Tongue (tissue), 2 donors: ENCODE measurements around the gene RPL13A. TPM values are rescaled to one million over a fixed set of nuclear protein-coding genes. Genes with fewer than 3 reads are reported as not detected.
"Not testable (repeated sequence)": the region's sequence is repeated elsewhere in the genome, so short reads cannot be mapped to it uniquely, and the experiment has no call there.

Source experiments
- DNase-seq: peaks from one replicate; pipeline ENCODE4 v3.0.0-alpha.2; 2015
- total RNA-seq: library from RNA; depleted of rRNA; stranded (reverse); fragments of >200 nt; gene quantifications from one replicate; pipeline ENCODE4 v1.2.3, GENCODE V29; 2014

Gene RPL13A
- total RNA-seq = 1,944 TPM

DNA sequence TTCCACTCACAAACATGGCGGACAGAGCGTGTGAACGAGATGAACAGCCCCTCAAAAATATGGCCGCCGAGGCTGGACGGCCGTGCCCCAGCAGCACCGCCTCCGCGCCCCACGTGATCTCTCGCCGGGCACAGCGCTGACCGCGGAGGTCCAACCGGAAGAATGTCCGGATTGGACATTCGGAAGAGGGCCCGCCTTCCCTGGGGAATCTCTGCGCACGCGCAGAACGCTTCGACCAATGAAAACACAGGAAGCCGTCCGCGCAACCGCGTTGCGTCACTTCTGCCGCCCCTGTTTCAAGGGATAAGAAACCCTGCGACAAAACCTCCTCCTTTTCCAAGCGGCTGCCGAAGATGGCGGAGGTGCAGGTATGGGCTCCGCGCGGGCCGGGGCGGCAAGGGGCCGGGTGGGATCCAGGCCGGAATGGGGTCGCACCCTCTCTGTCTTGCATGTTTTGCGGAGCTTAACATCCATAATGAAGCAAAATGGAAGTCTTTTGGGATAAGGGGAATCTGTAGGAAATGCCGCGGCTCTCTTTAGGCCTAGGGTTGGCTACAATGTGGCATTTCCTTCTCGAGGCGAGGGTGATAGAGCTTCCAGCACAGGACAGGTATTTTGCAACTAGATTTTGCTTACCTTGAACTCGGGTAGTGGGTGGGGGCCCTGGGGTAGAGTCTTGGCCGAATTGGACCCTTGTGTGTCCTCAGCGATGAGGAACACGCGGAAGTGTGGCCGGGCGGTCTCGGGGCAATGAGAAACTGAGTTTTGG is at the start of gene RPL13A:
TSS of gene RPL13A (plus strand) at position 332 of the 769 bp plus-strand sequence. CDS start at position 354, 22 bp downstream.
- DNase-seq = peak; percentile 100

DNA sequence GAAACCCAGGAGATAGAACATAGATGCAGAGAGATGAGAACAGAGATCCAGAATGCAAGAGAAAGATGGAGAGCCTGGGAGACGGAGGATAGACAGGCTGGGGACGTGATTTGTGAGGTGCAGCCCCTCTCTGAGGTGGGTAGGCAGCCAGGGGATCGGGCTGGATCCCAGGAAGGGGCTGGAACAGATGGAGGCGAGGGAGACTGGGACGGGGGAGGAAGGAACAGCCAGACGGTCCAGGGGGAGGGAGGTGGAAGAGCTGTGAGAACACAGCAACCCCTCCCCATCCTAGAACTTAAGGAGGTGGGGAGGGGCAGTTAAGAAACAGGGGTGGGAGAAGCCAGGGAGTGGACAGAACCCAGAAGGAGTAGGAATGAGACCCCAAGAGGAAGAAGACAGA is 49.1 kb upstream of the RPL13A start:
- DNase-seq = no peak

DNA sequence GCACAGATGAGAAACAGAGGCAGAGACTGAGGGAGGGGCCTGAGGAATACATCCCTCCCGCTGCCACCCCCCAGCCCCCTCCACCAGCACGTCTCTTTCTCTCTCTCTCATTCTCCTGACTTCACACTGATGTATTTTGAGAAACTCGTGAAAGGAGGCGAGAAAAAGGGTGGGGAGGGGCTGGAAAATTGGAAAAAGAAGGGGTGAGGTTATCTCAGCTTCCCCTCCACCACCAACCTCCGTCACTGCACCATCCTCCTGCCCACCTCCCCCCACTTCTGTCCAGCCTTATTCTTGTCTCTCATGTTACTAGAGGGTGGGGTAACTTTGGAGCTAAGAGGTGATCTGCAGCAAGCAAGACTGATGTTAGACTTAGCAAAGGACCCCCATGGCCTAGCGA is 47.6 kb upstream of the RPL13A start:
- DNase-seq = no peak

DNA sequence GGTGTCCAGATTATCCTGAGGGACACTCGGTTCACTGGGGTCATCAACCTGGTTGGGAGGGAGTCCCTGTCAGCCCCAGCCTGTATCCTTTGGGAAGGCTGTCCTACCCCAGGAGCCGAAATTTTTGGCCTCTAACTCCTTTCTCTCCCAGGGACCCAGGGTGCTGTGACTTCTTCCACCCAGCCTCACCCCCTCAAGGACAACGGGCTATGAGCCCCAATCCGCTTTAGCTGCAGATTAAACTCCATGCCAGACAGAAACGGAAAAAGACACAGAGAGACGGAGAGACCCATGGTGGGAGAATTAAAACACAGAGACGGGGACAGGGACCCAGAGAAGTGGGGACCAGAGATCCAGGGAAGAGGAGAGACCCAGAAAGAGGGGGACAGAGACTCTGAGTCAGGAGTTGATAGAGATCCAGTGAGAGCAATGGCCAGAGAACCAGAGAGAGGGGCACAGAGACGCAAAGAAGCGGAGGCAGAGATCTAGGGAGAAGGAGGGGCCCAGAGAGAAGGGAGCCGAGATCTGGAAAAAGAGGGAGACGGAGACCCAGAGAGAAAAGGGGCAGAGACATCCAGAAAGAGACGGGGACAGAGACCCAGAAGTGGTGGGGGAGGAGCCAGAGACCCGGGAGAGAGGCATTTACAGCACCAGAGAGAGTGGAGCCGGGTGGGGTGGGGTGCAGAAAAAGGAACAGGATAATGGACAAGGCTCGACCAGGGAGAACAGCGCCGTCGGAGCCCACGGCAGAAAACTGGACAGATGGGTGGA is 46.8 kb upstream of the RPL13A start:
- no peak for DNase-seq

DNA sequence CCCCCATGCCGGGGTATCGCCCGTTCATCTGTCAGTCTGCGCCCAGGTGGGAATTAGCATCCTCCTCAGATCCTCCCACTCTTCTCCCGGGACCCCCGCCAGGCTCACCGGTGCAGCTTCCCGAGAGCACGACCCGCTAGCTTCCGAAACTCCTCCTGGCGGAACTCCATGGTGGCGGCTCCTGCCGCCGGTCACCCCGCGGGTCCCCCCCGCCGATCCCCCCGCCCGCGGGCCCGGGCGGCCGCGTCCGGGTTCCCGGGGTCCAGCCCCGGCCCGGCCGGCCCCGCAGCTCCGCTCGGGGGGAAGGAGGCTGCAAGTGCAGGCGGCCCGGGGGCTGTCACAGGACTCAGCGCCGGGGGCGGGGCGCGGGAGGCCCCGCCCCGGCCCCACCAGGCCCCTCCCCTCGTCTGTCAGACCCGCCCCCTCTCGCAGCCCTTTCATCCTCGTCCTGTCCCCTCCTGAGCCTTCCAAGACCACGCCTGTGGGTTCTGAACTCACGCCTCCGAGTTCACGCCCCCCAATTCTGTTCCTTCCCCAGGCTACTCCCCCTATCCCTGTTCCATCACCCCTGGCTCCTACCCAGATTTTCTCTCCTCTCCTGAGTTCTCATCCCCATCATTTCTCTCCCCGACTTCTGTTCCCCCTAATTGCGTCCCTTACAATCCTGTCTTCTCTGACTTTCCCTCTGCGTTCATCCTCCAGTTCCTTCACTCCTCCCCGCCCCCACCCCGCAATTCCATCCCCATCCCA is 46.0 kb upstream of the RPL13A start, which contains the start of gene SLC17A7:
TSS of gene SLC17A7 (minus strand) at position 318 of the 750 bp plus-strand sequence. CDS start at position 170, 148 bp downstream.
- DNase-seq = peak; percentile 24

DNA sequence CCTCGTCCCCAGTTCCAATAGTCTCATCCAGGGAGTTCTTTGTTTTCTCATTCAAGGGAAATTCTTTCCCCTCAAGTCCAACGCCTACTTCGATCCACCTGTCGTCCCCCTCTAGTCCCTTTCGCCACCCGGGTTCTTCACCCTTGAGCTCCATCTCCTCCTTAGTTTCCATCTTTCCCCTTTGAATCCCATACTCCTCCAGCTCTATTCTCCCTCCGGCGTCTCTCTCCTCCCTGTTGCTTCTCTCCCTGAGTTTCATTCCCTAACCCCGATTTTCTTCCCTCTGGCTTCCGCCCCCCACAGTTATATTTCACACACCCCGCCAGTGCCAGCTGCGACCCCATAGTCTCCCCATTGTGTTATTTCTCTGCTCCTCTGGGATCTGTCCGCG is 45.5 kb upstream of the RPL13A start:
- no peak for DNase-seq

DNA sequence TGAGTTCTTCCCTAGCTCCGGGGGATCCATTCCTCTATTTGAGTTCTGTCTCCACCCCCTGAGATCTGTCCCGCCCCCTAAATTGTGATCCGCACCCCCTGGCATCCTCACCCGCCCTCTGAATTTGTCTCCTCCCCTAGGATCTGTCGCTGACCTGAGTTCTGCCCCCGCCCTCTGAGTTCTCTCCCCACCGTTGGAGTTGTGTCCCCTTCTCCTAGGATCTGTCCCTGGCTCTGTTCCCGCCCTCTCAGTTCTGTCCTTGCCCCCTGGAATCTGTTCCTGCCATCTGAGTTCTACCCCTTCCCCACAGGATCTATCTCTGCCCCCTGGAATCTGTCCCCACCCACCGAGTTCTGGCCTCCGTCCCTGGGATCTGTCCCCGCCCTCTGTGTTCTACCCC is 45.1 kb upstream of the RPL13A start:
- DNase-seq = peak; percentile 17

DNA sequence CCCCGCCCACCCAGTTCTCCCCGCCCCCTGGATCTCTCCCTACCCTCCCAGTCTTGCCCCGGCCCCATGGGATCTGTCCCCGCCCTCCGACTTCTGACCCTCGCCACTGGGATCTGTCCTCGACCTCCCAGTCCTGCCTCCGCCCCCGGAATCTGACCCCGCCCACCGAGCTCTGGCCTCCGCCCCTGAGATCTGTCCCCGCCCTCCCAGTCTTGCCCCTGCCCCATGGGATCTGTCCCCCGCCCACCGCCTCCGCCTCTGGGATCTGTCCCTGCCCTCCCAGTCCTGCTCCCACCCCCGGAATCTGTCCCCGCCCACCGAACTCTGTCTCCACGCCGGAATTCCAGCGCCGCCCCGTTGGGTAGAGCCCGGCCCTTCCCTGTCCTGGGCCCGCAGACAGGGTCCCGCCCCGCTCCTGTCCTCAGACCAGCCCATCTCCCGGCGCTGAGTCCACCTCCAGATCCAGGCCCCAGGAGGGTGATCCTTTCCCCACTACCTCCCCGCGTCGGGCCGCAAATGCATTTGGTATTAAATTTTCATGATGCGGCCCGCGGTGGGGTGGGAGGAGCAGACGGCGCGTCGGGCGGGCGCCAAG is 44.5 kb upstream of the RPL13A start:
- peak; percentile 89 for DNase-seq

DNA sequence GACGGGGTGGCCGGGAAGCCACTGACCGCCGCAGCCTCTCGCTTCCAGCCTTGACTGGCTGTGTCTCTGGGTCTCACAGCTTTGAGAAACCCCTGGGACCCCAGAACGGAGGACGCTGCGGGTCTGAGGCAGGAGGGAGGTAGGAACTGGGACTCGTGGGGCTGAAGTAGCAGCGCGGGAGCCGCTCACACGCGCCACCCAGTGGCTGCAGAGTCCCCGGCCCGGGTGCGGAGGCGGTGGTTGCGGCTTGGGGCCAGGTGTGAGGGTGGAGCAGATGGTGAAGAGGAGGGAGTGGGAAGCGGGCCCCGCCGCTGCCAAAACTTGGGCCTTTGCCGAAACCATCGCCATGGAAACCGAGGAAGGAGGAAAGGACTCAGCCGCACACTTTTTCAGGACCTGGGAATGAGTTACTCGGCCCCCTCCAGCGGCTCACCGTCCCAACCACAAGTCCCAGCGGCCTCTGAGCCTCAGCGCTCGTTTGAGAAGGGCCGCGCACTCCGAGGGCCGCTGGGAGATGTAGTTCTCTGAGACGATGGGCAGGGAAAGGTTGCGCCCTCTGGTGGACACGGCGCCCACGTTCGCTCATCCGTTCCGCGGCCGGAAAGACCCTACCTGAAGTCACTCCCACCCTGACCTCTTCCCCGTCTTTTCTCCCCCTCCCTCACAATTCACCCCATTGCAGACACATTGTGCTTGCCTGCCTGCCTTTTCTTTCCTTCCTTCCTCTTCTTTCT is 43.9 kb upstream of the RPL13A start:
- DNase-seq = peak; percentile 98

DNA sequence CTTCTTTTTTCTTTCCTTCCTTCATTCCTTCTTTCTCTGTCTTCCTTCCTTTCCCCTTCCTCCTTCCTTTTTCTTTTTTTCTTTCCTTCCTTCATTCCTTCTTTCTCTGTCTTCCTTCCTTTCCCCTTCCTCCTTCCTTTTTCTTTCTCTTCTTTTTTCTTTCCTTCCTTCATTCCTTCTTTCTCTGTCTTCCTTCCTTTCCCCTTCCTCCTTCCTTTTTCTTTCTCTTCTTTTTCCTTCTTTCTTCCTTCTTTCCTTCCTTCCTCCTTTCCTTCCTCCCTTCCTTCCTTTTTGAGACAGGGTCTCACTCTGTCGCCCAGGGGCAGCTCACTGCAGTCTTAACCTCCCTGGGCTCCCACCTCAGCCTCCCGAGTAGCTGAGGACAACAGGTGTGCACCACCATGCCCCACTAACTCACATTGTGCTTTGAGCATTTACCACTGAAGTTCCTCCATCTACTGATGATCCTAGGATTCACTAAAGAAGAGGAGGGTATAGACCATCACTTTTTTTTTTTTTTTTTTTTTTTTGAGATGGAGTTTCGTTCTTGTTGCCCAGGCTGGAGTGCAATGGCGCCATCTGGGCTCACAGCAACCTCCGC is 43.2 kb upstream of the RPL13A start:
- DNase-seq = not testable (repeated sequence)

DNA sequence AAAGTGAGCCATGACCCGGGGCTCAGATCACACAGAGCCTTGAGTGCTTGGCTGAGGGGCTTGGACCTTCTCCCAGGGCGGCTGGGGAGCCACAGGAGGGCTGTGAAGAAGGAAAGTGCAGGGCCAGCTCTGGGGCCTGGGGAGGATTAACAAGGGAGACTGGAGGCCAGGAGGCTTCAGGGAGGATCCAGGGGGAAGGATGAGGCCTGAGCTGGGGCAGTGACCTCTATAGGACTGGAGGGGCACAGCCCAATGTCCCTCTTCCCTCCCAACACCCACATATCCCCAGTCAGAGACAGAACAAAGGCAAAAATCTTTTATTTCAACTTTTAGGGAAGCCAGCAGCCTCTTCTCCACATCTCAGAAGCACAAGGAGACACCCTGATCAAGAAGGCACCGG is 41.4 kb upstream of the RPL13A start:
- DNase-seq = no peak

DNA sequence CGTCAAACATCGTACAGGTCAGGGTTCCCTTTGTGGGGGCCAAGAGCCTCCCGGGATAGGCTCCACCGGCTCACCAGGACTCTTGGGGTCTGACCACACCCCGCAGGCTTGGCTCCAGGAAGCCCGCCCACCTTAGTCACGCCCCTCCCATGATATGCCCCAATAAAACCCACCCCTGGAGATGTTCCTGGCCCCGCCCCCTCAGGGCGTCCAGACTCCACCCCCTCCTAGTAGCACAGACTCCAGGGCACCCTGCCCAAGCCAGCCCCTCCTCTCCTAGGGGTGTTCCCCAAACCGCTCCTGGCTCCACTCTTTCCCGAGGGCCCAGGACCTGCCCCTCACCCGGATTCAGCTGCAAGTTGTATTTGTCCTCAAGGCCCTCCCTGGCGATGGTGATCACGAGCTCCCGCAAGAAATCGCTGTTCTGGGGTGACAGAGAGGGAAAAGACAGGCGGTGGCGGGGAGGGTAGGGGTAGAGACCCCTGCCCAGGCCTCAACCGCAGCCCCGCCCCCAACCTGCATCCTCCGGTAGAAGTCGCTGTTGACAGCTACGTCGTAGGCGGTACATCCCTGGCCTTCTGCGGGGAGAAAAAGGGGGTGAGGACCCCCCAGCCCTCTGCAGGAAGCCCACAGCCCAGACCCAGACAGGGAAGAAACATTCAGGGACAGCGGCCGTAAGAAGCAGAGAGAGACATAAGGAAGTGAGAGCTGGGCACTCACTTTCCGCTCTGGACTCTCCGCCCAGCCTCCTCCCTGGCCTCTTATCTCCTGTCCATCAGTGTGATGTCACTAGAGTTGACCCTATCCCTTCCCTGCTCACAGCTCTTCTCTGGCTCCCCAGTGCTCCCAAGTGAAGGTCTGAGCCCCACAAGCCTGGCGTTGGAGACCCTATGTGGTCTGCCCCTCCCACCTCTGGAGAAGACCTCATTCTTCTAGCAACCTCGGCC is 39.6 kb upstream of the RPL13A start:
- peak; percentile 42 for DNase-seq

DNA sequence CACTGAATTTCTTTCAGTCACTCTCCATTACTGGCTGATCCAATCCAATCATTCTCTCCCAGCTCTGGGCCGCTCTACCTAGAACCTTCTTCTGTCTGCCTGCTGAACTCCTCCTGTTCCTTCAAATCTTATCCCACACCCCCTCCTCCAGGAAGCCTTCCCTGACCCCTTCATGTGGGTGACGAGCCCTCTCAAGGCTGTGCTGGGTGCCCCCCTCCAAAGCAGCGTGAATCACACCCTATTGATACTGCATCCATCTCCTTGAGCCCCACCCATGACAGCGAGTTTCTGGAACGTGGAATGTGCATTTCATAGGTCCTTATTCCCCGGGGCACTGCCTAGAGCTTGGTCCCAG is 39.0 kb upstream of the RPL13A start:
- no peak for DNase-seq

DNA sequence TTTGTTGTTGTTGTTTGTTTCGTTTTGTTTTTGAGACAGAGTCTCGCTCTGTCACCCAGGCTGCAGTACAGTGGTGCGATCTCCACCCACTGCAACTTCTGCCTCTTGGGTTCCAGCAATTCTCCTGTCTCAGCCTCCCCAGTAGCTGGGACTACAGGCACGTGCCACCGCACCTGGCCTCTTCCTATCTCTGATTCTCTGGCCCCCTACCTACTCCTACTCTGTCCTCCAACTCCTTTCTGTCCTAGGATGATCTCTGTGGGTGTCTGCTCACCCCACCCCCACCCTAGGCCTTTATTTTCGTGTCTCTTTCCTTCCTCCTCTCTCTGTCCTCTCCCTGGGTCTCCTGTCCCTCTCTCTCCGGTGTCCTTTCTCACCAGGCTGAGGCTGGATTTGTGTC is 37.0 kb upstream of the RPL13A start:
- no peak for DNase-seq

DNA sequence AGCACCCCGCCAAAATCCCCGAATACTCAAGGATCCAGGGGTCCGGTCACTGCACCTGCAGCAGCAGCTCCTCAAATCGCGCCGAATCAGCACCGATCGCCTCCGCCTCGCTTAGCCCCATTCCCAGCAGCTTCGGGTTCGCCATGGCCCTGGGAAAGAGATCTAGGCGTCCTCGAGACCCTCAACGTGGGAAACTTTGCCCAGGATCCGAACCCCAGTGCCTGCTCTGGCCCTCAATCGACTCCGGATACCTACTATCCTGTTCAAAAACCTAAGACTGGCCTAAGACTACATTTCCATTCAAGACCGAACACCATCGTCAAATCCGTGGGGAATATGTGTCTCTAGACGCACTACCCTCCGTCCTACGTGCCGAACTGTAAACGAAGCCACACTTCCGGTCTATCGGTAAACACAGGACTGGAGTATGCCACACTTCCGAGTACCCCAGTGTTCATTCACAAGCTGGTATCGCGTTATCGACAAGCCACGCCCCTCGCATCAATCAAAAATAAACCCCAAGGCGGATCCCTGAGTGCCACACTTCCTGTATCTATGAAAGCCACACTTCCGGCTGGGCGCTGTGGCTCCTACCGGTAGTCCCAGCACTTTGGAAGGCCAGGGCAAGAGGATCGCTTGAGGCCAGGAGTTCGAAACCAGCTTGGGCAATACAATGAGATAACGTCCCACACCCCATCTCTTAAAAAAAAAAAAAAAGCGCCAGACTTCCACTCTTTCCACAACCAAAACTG is 35.8 kb upstream of the RPL13A start, which contains the start of gene PIH1D1:
TSS of gene PIH1D1 (minus strand) at position 385 of the 752 bp plus-strand sequence. CDS start at position 145, 240 bp downstream.
- DNase-seq = peak; percentile 99

DNA sequence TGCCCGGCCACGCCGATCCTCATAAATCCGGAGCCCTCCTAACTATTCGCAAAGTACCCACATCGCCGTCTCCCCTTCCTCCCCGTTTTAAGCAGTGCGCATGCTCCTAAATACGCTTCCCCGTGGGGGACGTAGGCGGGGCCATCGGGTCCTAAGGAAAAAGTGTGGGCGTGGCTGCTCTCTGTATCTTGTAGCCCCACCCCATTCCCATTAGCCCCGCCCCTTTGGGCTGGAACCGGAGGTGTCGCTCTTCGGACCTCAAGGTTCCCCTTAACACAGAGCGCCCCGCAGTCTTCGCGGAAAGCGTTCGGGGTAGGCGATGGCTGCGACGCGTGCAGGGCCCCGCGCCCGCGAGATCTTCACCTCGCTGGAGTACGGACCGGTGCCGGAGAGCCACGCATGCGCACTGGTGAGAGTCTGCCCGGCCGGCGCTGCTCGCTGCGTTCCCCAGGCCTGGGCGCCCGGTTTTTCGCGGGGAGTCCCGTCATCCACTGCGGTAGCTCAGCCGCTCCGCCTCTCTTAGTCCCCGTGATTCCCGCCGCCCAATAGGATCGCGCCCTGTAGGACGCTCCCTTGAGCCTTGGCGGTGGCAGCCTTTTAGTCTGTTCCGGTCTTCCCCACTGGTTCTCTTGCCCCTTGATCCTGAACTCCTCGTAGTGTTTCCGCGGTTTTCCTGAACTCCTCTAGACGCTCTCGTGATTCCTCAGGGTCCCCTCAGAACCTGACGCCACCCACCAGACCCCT is 34.2 kb upstream of the RPL13A start, which contains the start of gene ALDH16A1:
TSS of gene ALDH16A1 (plus strand) at position 213 of the 744 bp plus-strand sequence. CDS start at position 320, 107 bp downstream.
- peak; percentile 99 for DNase-seq

DNA sequence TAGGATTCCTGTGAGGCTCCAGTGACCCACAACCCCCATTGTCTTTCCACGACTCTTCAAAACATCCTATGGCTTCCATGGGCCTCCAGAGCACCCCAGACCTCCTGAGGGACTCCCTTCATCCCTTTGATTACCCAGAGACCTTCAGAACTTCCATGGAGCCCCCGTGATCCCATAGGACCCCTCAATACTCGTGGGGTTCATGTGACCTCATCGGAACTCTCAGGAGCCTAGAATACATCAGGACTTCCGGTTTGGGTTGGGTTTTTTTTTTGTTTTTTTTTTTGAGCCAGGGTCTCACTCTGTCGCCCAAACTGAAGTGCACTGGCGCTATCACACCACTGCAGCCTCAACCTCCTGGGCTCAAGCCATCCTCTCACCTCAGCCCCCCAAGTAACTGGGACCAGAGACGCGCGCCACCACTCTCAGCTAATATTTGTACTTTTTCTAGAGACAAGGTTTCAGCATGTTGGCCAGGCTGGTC is 33.6 kb upstream of the RPL13A start:
- DNase-seq = no peak

DNA sequence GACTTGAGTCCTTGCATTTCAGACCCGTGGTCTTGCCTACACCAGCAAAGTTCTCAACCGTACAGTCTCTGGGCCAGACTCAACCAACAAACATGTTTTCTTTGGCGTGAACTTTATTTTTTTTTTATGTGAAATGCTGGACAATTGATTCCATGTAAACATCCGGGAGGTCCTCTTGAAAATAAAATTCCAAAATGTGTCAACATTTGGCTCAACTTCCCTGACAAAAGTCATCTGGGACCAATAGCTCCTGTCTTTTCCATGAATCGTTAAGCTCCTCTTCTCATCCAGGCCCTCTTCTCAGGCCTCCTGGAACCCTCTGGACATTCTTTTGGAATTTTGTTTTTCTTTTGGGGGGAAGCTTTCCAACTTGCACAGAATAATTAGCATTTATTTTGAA is 31.6 kb upstream of the RPL13A start:
- peak; percentile 61 for DNase-seq
